Adipose tissue (tissue), 3 donors: ENCODE results near the gene SPRED2. TPM values are rescaled to one million over a fixed set of nuclear protein-coding genes. Genes with fewer than 3 reads are reported as not detected.

Experiments used
- H3K27ac ChIP-seq: one replicate; pipeline ENCODE4 v1.5.1; 2013; ENCODE audit warnings: low read depth, low read length
- WGBS, 3 donors: extraction: QIAGEN DNeasy Blood & Tissue Kit; methylation state at CpG; one replicate each; pipeline ENCODE4 v1.1.7; 2013; 5-methylcytosine and 5-hydroxymethylcytosine counted together
- polyA plus RNA-seq, 3 donors: library from polyadenylated mRNA; stranded (reverse); fragments of 200-250 nt; gene quantifications; one replicate each; pipeline ENCODE4 v1.2.3, GENCODE V29; 2013
- donor health status: healthy with polysubstance abuse.
- donor health status: Bipolar disorder and iron deficiency.
- donor health status: healthy.

SPRED2 gene
- polyA plus RNA-seq, 3 donors = 8.0 to 21.1 (median 20.8) TPM

DNA sequence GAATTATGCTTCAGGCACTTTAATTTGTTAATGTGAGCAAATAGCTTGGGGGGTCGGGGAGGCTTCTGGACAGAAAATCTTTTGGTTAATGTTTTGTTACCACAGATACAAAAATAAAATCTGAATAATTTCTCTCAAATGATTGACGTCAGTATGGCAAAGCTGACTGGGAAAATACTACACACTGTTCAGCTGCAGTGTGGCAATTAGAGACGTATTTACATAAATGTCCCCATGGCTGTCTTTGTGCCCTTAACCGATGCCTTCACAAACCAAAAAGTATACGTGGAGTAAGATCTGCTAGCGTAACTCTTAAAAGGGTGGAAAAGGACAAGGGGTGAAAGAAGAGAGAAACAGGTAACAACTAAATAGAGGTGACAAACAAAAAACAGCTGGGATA lies 121.3 kb downstream of the SPRED2 start:
- WGBS, 3 donors = 38 to 80% (median 75%) methylated on average over 6 of the region's 6 CpGs
- H3K27ac ChIP-seq = peak overlapping the region; percentile 10

DNA sequence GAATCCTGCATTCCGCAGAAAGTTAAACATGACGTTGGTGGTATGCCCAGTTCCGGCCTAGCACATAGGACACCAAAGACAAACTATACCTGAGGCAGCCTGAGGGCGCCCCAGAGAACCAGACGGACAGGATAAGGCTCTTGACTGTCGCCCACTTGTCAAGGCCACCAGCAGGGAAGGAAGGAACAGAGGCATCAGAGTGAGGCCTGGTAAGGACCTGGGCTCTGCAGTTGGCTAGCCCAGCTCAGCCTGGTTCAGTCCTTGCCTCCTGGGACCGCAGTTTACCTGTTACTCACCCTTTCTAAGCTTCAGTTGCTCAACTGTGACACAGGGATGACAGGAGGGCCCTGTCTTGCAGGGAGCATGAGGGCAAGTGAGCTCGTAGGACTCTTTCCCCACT lies 122.7 kb downstream of the SPRED2 start:
- no peak overlapping the region for H3K27ac ChIP-seq
- WGBS, 3 donors = 57 to 78% (median 74%) methylated on average over 8 of the region's 8 CpGs

DNA sequence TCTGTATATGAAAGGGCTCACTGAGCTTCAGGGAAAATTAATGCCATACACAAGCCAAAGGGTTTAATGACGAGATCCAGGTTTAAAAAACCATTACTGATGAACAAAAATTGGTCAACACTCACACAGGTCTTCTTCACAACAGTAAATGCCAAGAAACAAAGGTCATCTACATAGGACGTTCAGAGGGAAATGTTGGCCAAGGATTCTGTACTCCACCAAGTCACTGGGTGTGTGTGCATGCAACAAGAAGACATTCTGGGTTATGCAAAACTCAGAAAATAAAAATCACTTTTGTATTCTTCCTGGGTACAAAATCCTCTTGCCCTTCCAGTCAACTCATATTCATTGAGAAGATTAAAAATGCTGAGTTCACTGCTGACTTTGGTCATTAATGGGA lies 126.5 kb downstream of the SPRED2 start:
- WGBS, 3 donors = 79 to 85% (median 81%) methylated on average over 2 of the region's 2 CpGs
- H3K27ac ChIP-seq = no peak overlapping the region

DNA sequence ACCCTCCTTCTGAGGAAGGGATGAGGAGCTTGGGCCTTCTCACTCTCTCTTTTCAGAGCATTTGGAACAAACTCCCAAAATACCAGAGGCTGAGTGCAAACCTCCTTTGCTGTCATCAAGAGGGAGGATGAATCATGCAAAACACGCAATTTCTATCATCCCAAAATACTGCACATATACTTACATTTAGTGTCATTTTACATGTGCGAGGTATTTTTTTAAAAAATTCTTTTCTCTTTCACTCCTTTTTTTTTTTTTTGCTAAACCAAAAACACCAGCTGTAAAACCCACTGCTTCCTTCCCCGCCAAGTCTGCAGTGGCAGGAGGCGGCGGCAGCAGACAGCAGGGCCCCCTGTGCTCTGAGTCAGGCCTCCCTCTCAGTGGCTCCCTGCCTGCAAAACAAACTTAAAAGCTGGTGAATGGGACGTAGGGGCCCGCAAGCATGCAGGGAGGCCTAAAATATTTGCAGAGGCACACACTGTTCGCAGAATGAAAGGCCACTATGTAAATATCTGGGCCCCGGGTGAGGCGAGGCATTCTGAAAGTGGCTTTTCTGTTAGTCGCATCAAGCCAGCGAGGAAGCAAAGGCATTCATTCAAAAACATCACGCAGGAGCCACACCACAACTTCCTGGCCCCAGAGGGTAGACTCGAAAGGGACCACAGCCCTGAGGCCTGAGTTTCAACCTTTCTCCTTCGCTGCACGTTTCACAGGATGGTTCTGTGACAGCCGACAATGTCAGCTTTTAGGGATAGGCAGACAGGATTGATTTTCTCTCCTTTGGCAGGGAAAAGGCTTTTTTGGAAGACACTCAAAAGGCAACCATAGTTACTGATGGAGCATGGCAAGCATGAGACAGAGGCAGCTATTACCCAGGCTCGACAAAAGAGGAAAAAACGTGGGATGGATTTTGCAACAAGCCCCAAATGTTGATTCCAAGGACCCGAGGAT lies 131.4 kb downstream of the SPRED2 start:
- peak overlapping the region; percentile 52 for H3K27ac ChIP-seq
- 18 to 61% (median 20%) methylated on average over 20 of the region's 20 CpGs for WGBS, 3 donors

DNA sequence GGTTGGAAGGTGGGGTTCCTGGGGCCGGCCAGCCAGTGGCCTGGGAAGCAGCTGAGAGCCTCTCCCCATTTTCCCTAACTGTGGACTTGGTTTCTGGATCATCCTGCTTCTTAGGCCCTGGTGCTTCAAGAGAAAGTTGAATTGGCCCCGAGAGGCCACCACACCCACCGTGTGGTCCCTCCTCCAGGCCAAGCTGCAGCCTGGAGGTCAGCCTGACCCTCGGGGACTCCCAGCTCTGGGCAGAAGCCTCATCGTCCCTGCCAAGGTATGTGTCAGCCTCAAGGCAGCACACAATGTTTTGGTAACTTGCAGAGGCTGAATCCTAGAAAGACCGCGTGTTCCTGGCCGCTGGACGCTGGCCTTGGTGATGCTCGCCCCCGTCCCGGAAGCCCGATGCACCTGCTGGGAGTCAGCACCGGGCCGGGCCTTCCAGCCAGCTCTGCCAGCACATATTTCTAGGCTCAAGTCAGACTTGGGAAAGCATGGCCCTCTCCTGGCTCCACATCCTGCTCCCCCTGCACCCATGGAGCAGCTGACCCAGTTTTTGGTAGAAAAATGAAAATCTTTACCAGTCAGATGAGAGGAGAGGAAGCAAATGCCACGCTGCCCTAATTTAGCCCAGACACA lies 132.2 kb downstream of the SPRED2 start:
- peak overlapping the region; percentile 52 for H3K27ac ChIP-seq
- 29 to 69% (median 33%) methylated on average over 16 of the region's 16 CpGs for WGBS, 3 donors

DNA sequence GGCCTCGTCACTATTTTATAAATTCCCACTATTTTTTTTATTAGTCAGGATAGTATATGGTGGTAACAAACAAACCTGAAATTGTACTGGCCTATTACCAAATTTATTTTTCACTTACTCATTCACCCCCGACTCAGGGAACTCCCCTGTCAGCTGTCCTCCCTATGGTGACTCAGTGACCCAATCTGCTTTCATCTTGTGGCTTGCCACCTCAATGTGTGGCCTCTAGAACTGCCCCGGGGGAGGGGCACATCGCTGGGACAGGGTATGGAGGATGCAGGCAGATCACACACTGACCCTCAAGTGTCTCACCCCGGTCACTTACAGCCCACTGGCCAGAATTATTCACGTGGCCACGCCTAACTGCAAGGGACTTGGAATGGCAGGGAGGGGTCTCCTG lies 133.2 kb downstream of the SPRED2 start:
- 77 to 81% (median 78%) methylated on average over 7 of the region's 7 CpGs for WGBS, 3 donors
- peak overlapping the region; percentile 54 for H3K27ac ChIP-seq

DNA sequence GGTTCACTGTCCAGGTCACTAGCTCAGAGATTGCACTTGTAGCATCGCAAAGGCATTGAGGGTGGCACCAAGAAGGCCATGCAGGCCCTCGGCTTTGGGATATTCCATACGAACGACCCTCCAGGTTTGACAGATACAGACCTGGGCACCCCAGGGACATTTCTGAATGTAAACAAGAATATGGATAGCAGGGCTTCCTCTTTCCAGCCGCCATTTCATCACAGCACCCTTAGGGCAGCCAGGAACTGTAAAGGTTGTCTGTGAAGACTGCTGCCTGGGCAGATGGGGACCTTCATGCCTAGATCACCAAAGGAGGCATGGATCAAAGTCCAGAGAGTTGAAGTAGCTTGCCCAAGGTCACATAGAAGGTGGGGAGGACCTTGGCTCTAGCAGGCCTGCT lies 134.3 kb downstream of the SPRED2 start:
- H3K27ac ChIP-seq = no peak overlapping the region
- 85 to 87% (median 86%) methylated on average over 5 of the region's 5 CpGs for WGBS, 3 donors

DNA sequence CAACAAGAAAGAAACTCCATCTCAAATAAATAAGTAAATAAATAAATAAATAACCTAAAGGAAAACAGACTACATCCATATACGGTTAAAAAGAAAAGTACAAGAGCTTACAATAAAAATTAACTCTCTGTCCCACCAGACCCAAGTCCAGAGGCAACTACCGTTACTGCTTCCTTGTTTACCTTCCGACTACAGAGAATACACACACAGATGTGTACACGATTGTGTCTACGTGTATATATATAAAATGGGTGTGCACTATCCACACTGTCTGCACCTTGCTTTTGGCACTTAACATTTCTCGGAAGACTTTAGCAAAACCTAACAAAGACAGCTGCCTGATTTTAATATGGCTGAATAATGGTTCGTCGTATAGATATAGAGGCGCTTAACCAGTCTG lies 134.9 kb downstream of the SPRED2 start:
- no peak overlapping the region for H3K27ac ChIP-seq
- WGBS, 3 donors = 92 to 97% (median 93%) methylated on average over 9 of the region's 9 CpGs

DNA sequence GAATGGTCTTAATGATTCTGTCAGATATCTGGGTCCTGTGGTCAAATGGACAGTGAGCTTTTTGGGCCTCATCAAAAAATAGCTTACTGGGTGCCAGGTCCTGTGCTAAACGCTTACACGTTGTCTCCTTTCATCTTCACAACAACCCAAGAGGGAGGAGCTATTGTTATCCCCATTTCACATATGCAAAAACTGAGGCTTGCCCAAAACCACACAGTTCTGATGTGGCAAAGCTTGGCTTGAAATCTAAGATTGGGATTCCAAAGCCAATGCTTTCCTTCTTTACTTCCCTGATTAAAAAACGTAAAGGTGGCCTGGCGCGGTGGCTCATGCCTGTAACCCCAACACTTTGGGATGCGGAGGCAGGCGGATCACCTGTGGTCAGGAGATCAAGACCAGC lies 135.4 kb downstream of the SPRED2 start:
- 92 to 95% (median 94%) methylated on average over 7 of the region's 7 CpGs for WGBS, 3 donors
- no peak overlapping the region for H3K27ac ChIP-seq

DNA sequence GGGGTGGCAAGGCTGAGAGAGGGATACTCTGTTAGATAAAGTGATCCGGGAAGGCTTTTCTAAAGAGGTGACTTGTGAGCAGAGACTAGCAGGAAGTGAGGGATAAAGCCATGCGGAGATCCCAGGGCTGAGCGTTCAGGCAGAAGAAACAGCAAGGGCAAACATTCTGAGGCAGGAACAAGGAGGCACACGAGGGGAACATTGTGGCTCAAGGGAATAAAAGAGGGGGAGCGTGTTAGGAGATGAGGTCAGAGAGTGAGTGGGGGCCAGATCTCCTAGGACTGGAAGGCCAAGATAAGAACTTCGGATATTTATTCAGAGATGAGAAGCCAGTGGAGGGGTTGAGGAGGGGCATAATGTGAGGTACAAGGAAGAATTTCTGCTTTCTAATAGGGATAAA lies 137.7 kb downstream of the SPRED2 start:
- no peak overlapping the region for H3K27ac ChIP-seq
- 57 to 76% (median 69%) methylated on average over 6 of the region's 6 CpGs for WGBS, 3 donors

DNA sequence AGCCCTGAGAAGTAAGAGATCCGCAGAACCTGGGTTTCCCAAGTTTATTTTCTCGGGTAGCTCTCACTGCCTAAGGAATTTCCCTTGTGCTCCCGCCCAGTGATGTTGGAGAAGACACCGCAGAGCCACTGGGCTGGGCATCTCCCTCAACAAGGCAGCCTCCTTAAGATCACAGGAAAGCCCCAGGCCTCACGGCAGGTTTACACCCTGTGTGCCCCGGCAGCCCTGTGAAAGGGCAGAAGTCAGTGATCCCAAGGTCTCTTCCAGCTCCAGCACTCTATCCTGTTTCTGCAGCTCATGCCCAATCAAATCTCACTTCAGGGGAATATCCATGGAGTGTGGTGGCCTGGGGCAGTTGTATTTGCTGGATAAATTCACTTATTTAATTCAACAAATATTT lies 138.3 kb downstream of the SPRED2 start:
- no peak overlapping the region for H3K27ac ChIP-seq
- WGBS, 3 donors = 75 to 90% (median 86%) methylated on average over 6 of the region's 6 CpGs

DNA sequence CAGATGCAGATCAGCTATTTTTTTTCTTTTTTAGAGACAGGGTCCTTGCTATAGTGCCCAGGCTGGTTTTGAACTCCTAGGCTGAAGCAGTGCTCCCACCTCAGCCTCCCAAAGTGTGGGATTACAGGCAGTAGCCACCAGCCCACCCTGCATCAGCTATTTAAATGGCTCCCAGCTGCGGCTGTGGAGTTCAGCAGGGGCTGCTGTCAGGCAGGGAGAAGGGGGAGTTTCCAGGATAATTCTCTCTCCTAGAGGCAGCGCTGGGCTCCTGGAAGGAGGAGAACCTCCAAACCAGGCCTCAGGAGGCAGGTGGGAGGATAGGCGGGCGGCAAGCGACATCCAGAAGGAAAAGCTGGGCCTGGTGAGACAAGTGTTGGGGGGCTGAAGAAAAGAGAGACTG lies 139.0 kb downstream of the SPRED2 start:
- no peak overlapping the region for H3K27ac ChIP-seq
- 93 to 96% (median 95%) methylated on average over 5 of the region's 5 CpGs for WGBS, 3 donors

DNA sequence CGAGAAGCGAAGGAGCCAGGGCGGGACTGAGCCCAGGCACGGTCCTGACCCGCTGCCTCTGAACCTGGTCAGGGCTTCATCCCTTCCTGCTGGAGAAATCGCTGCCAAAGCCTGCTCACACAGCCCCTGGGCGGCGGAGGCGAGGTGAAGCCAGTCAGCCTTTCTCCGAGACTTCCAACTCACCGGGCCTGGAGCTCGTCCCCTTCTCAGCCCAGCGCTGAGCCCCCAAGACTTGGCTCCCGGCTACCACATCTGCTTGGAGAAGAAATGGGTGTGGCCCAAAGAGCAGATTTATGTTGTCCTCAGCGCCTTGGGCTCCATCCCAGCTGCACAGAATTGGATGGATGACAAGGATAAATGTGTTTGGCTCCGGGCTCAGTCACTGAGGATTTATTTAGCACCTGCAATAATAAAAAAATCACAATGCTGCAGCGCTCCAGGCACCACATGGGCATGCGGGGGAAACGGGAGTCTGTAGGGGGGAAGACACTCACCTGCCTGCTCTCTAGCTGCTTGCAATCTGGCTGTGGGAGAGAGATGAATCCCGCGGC lies 139.9 kb downstream of the SPRED2 start:
- no peak overlapping the region for H3K27ac ChIP-seq
- WGBS, 3 donors = 59 to 73% (median 66%) methylated on average over 21 of the region's 21 CpGs

DNA sequence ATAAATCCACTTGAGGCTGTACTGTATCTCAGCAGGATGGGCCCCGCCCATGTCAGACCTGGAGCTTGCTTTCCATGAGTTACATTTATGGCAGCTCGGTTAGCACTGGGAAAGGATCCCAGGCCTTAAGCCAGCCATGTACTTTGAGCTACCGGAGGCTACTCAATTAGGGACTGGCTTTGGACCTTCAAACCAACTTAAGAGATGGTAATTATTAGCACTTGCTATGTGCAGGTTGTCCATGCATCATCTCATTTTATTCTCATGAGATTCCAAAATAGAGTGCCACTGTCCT lies 140.3 kb downstream of the SPRED2 start:
- H3K27ac ChIP-seq = no peak overlapping the region
- 60 to 88% (median 80%) methylated on average over 3 of the region's 3 CpGs for WGBS, 3 donors

DNA sequence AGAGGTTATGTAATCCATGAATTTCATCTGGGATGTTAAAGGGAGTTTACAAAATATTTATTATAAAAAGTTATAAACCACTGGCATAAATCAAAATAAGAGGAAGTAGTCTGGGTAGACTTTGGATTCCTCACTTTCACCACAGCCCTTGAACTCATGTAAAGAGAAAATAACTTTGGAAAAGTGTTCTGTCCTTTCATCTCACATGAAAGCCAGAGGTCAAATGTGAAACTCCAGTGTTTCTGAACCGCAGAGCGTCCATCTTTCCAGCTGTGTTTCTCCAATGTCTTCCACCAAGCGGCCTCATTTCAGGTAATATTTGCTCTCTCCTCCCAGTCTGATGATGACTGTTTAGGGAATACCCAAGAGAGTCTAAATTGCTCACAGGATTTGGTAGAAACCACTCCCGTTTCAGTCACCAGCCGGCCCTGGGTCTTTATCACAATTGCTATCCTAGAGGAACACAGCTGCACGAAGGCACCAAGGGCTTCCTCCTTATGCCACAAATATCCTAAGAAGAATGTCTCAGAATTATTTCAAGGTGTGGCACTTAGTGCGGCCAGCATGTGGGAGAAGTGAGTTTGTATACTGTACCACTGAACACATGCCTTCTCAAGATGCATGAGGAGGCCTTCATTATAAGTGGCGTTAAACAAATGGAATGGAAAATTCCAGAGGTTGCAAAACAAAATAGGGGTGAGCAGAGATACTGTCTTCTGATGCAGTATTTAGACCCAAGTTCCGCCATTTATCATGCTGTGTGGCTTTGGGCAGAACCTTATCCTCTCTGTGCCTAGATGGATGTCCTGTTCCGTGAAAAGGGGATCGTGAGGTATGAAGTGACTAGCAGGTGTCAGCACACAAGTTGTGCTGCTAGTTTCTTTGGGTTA lies 140.9 kb downstream of the SPRED2 start:
- WGBS, 3 donors = 87 to 92% (median 91%) methylated on average over 11 of the region's 11 CpGs
- no peak overlapping the region for H3K27ac ChIP-seq

DNA sequence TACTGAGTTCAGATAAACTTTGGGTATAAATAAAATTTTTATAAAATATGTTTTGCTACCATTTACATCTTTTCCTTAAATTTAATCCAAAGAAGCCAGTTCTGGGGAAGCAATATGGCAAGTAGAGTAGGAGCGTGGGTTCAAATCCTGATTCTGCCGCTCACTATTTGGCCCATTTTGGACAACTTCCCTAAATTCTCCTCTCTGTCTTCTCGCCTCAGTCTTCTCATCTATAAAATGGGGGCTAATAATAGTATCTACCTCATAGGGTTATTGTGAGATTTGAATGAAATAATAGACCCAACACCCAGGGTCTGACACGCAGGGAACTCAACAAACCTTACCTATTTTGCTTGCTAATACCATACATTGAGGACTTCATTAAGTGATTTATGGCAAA lies 145.0 kb downstream of the SPRED2 start:
- H3K27ac ChIP-seq = no peak overlapping the region
- 95 to 99% (median 97%) methylated on average over 4 of the region's 4 CpGs for WGBS, 3 donors

DNA sequence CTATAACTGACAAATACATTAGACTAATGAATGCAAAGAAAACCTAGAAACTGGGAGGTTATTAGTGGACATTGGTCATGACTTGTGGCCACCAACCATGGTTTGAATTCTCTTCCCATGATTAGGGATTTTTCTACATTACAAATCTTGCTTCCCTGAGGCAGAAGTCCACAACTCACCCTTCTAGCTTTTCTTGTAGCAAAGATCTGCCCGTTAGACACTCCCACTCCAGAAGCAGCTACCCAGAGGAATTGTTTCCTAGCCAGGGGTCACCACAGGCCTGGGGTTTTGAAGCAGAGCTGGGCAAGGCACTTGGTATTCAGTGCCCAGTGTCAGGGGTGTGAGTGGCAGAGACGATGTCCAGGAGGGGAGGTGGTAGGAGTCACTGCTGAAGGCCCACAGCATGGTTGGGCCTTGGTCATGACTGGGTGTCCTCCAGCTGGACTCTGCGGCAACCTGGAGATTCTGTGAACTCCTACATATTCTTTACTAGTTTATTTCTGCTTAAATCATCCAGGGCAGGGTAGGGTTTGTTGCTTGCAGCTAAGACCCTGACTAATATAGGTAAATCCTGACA lies 149.8 kb downstream of the SPRED2 start:
- WGBS, 3 donors = 74 to 89% (median 80%) methylated on average over 3 of the region's 3 CpGs
- H3K27ac ChIP-seq = no peak overlapping the region

DNA sequence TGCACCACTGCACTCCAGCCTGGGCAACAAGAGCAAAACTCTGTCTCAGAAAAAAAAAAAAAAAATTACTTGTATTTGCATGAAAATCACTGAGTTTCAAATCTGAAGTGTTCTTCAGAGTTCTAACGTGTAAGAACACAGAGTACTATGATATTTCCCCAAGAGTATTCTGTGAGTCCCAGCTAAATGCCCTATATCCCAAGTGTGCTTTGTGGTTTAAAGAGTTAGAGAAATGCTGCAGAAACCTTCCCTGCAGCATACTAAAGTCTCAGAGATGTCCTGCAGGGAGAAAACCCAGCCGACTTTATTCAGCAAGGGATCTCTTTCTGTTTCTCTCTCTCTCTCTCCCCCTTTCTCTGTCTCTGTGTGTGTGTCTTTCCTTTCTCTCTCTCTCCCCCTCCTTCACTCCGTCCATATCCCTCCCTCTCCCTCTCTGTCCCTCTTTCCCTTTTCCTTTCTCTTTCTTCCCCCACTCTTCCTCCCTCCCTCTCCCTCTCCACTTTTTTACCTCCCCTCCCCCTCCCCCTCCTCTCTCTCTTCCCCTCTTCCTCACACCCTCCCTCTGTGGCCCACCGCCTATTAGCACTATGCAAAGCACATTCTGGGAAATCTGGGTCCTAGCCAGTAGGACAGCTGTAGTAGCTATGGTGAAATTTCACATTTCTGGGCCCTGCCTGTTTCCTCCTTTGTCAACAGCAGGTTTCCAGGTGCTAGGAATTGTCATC lies 150.6 kb downstream of the SPRED2 start:
- 30 to 40% (median 34%) methylated on average over 4 of the region's 4 CpGs for WGBS, 3 donors
- H3K27ac ChIP-seq = no peak overlapping the region
